Adrenal gland (tissue), 12 donors: ENCODE results near the gene PRLHR. TPM values are rescaled to one million over a fixed set of nuclear protein-coding genes. Genes with fewer than 3 reads are reported as not detected.

Experiments used
- DNase-seq, 7 donors: peaks; one replicate each; pipeline ENCODE4 v3.0.0-alpha.2; 2019 to 2020
- H3K27ac ChIP-seq, 5 donors: fragments of 200-600 bp; sonication (generic) in 4 of 5; 1 replicate in 3 of 5; 2 replicates in 2 of 5; pipeline versions ENCODE4 v1.5.1 to v1.8.0; 2016 to 2020; ENCODE audit warnings: mild to moderate bottlenecking in 1 of 5
- H3K27me3 ChIP-seq: fragments of 200-600 bp; 2 replicates; pipeline ENCODE4 v1.8.0; 2021
- H3K36me3 ChIP-seq, 2 donors: fragments of 200-600 bp; replicated peaks in 1 of 2; 1 replicate in 1 of 2; 2 replicates in 1 of 2; pipeline versions ENCODE4 v1.5.1 to v1.8.0; 2018 to 2022
- H3K4me1 ChIP-seq, 2 donors: fragments of 200-600 bp; replicated peaks in 1 of 2; 1 replicate in 1 of 2; 2 replicates in 1 of 2; pipeline versions ENCODE4 v1.5.1 to v1.8.0; 2018 to 2021
- H3K4me3 ChIP-seq, 4 donors: fragments of 200-600 bp; sonication (generic) in 3 of 4; one replicate each; pipeline ENCODE4 v1.5.1; 2016 to 2018
- H3K9me3 ChIP-seq, 3 donors: fragments of 200-600 bp; sonication (generic) in 1 of 3; replicated peaks in 1 of 3; 1 replicate in 2 of 3; 2 replicates in 1 of 3; pipeline versions ENCODE4 v1.5.1 to v1.8.0; 2016 to 2021
- POLR2A ChIP-seq, 2 donors: fragments of 450-650 bp; IDR thresholded peaks; one replicate each; pipeline ENCODE4 v1.6.1; 2017; ENCODE audit warnings: antibody characterized with exemption in 2 of 2, mild to moderate bottlenecking in 2 of 2, moderate library complexity in 1 of 2
- WGBS, 4 donors: extraction: QIAGEN DNeasy Blood & Tissue Kit in 2 of 4; methylation state at CpG; one replicate each; pipeline versions ENCODE4 v1.1.5 to v1.1.7; 2013 to 2017; 5-methylcytosine and 5-hydroxymethylcytosine counted together
- intact Hi-C, 2 donors: fragments of 100-400 bp; cut with DNase I; formaldehyde crosslinking; loops; one replicate each; pipeline versions ENCODE4 v1.14.1 to v1.15.0; 2022 to 2023
- polyA plus RNA-seq, 3 donors: library from polyadenylated mRNA; stranded (reverse); fragments of 200-250 nt in 2 of 3; fragments of 350-450 nt in 1 of 3; fragmentation: Illumina TruSeq in 1 of 3; extraction: RNeasy Lipid Tissue Mini Kit (QIAGEN cat#74804) in 1 of 3; gene quantifications; one replicate each; pipeline ENCODE4 v1.2.3, GENCODE V29; 2013 to 2014
- total RNA-seq, 9 donors: library from RNA; depleted of rRNA in 4 of 9; stranded (reverse); fragments of >200 nt in 4 of 9; fragments of 120-200 nt in 1 of 9; fragmentation: NEBNext Ultra II Directional in 1 of 9; extraction: Animal tissue kit (Norgen Biotek cat#: 25700) in 1 of 9; gene quantifications; one replicate each; pipeline versions ENCODE4 v1.1.0 to v1.2.4, GENCODE V29; 2013 to 2023
- TF ChIP-seq, protein P1 (sequence below), 6 experiments: fragments of 450-650 bp in 4 of 6; fragments of 200-600 bp in 2 of 6; sonication (generic) in 1 of 6; IDR thresholded peaks; 1 replicate in 5 of 6; 2 replicates in 1 of 6; pipeline versions ENCODE4 v1.5.1 to v1.8.0; 2016 to 2021; ENCODE audit warnings: antibody characterized with exemption in 6 of 6, mild to moderate bottlenecking in 2 of 6, moderate library complexity in 1 of 6
- donor health status: healthy with polysubstance abuse.
- donor health status: Bipolar disorder and iron deficiency.
- donor health status: DM: yes; HTN: yes; CAD: no.
- donor health status: DM: no; HTN: no; CAD: no.
- donor health status: DM: no; HTN: no; CAD: no.
- donor health status: DM: yes; HTN: yes; CAD: no.

The PRLHR gene
- total and polyA plus RNA-seq, 12 donors = 0.13 to 23.3 (median 2.7) TPM; not detected in 3

DNA sequence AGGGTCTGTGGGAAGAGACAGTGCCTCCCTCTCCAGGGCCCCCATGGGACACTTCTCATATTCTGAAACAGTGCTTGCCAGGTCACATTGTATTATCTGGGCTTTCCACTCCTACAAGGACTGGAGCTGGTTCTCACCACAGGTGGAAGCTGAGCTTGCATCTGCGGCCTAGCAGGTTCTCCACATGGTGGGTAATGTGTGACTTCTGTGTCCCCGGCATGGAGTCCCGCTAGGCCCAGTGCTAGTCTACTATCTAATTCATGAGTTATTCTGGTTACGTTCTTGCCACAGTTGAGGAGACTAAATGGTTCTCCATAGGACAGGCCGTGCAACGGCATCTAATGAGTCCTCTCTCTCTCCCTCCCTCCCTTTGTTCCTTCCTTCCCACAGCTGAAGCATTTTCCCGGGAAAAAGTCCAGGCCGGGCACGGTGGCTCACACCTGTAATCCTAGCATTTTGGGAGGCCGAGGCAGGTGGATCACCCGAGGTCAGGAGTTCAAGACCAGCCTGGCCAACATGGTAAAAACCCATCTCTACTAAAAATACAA, 27.7 kb downstream of the PRLHR start:
- Histone ChIP-seq H3K36me3 (no peaks in the 10 kb centered on the region), H3K4me3 (no peak overlapping the region), H3K4me1 (peaks cover 0 to 7% of the 10 kb centered on the region in 2 donors), H3K27ac (no peak overlapping the region), H3K27me3 (no peaks in the 10 kb centered on the region), H3K9me3 (no peaks in the 10 kb centered on the region)
- TF ChIP-seq, protein P1, sequence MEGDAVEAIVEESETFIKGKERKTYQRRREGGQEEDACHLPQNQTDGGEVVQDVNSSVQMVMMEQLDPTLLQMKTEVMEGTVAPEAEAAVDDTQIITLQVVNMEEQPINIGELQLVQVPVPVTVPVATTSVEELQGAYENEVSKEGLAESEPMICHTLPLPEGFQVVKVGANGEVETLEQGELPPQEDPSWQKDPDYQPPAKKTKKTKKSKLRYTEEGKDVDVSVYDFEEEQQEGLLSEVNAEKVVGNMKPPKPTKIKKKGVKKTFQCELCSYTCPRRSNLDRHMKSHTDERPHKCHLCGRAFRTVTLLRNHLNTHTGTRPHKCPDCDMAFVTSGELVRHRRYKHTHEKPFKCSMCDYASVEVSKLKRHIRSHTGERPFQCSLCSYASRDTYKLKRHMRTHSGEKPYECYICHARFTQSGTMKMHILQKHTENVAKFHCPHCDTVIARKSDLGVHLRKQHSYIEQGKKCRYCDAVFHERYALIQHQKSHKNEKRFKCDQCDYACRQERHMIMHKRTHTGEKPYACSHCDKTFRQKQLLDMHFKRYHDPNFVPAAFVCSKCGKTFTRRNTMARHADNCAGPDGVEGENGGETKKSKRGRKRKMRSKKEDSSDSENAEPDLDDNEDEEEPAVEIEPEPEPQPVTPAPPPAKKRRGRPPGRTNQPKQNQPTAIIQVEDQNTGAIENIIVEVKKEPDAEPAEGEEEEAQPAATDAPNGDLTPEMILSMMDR (IDR thresholded peaks at IDR 0.05) = no peak
- TF ChIP-seq POLR2A (IDR thresholded peaks at IDR 0.05) = no peak
- intact Hi-C loops = loop anchor here (5.0 to 10.0 kb wide), 4 partner anchors 150 to 457 kb away; partner anchors contain the start of gene NANOS1 (in 1 of the 2)
- no peak for DNase-seq
- WGBS, 4 donors = 64 to 80% (median 71%) methylated on average over 5 to 11 of the region's 11 CpGs

GRCh38 chr10:118566911-118567310, 28.5 kb downstream of the PRLHR start:
- WGBS, 4 donors = 81 to 88% (median 85%) methylated on average over 7 to 8 of the region's 8 CpGs
- Histone ChIP-seq H3K27me3 (no peaks in the 10 kb centered on the region), H3K36me3 (no peaks in the 10 kb centered on the region), H3K27ac (no peak overlapping the region), H3K9me3 (no peaks in the 10 kb centered on the region), H3K4me3 (no peak overlapping the region), H3K4me1 (peaks cover 0 to 7% of the 10 kb centered on the region in 2 donors)
- TF ChIP-seq, protein P1 (IDR thresholded peaks at IDR 0.05) = no peak
- TF ChIP-seq POLR2A (IDR thresholded peaks at IDR 0.05) = no peak
- intact Hi-C loops = loop anchor here (5.0 to 10.0 kb wide), 4 partner anchors 150 to 458 kb away; partner anchors contain the start of gene NANOS1 (in 1 of the 2)
- DNase-seq = no peak

GRCh38 chr10:118565301-118566075, 30.0 kb downstream of the PRLHR start:
- no peak overlapping the region for H3K27ac ChIP-seq

GRCh38 chr10:118564652-118565051, 30.8 kb downstream of the PRLHR start:
- DNase-seq = no peak
- H3K4me1 ChIP-seq = no peaks in the 10 kb centered on the region
- no peaks in the 10 kb centered on the region for H3K27me3 ChIP-seq
- WGBS, 4 donors = 27 to 59% (median 54%) methylated on average over 3 to 6 of the region's 6 CpGs
- H3K27ac ChIP-seq = no peak overlapping the region
- no peaks in the 10 kb centered on the region for H3K9me3 ChIP-seq
- no peak overlapping the region for H3K4me3 ChIP-seq
- intact Hi-C loops = loop anchor here (5.0 to 10.0 kb wide), 4 partner anchors 153 to 460 kb away; partner anchors contain the start of gene NANOS1 (in 1 of the 2)
- no peak for TF ChIP-seq POLR2A (IDR thresholded peaks at IDR 0.05)
- TF ChIP-seq, protein P1 (IDR thresholded peaks at IDR 0.05) = no peak
- H3K36me3 ChIP-seq = no peaks in the 10 kb centered on the region

More at GRCh38 chr10:118565301-118566075, 30.0 kb downstream of the PRLHR start:
- 81 to 86% (median 84%) methylated on average over 6 to 12 of the region's 12 CpGs for WGBS, 4 donors
- intact Hi-C loops = loop anchor here (5.0 to 10.0 kb wide), 4 partner anchors 152 to 459 kb away; partner anchors contain the start of gene NANOS1 (in 1 of the 2)
- Histone ChIP-seq H3K9me3 (no peaks in the 10 kb centered on the region), H3K27me3 (no peaks in the 10 kb centered on the region), H3K4me3 (no peak overlapping the region), H3K36me3 (no peaks in the 10 kb centered on the region), H3K4me1 (no peaks in the 10 kb centered on the region)
- no peak for TF ChIP-seq POLR2A (IDR thresholded peaks at IDR 0.05)
- TF ChIP-seq, protein P1 (IDR thresholded peaks at IDR 0.05) = no peak
- DNase-seq = no peak
